BE2C (cell line): ENCODE measurements around the gene VPS11.

Experiments
- DNase-seq: peaks from one replicate; pipeline ENCODE4 v3.0.0-alpha.2; 2020
- H3K27me3 ChIP-seq: fragments of 250-450 bp; sonication (Bioruptor Pico); 2 replicates; pipeline ENCODE4 v1.5.1; 2020; ENCODE audit warnings: mild to moderate bottlenecking
- H3K36me3 ChIP-seq: fragments of 250-450 bp; sonication (Bioruptor Pico); 2 replicates; pipeline ENCODE4 v1.5.1; 2020; ENCODE audit warnings: mild to moderate bottlenecking
- H3K4me1 ChIP-seq: fragments of 250-450 bp; sonication (Bioruptor Pico); 2 replicates; pipeline ENCODE4 v1.5.1; 2020
- H3K4me3 ChIP-seq: 2 replicates; pipeline ENCODE4 v1.5.1; 2011; ENCODE audit warnings: low read depth, low read length
- H3K9me3 ChIP-seq: fragments of 250-450 bp; sonication (Bioruptor Pico); 2 replicates; pipeline ENCODE4 v1.5.1; 2020
- CTCF ChIP-seq: IDR thresholded peaks from 2 replicates; pipeline ENCODE4 v1.5.1; 2012; ENCODE audit warnings: mild to moderate bottlenecking, low read depth, low read length

The VPS11 gene

GRCh38 chr11:119092880-119093842 is 25.5 kb downstream of the VPS11 start:
- no peak for TF ChIP-seq CTCF
- H3K36me3 ChIP-seq: peaks cover 47% of the 10 kb centered on the region
- H3K4me3 ChIP-seq: peak overlapping the region; percentile 80
- H3K9me3 ChIP-seq: no peaks in the 10 kb centered on the region
- DNase-seq: no peak
- peaks cover 11% of the 10 kb centered on the region; the same call in 1 of the 2 replicates for H3K4me1 ChIP-seq
- no peaks in the 10 kb centered on the region for H3K27me3 ChIP-seq

DNA sequence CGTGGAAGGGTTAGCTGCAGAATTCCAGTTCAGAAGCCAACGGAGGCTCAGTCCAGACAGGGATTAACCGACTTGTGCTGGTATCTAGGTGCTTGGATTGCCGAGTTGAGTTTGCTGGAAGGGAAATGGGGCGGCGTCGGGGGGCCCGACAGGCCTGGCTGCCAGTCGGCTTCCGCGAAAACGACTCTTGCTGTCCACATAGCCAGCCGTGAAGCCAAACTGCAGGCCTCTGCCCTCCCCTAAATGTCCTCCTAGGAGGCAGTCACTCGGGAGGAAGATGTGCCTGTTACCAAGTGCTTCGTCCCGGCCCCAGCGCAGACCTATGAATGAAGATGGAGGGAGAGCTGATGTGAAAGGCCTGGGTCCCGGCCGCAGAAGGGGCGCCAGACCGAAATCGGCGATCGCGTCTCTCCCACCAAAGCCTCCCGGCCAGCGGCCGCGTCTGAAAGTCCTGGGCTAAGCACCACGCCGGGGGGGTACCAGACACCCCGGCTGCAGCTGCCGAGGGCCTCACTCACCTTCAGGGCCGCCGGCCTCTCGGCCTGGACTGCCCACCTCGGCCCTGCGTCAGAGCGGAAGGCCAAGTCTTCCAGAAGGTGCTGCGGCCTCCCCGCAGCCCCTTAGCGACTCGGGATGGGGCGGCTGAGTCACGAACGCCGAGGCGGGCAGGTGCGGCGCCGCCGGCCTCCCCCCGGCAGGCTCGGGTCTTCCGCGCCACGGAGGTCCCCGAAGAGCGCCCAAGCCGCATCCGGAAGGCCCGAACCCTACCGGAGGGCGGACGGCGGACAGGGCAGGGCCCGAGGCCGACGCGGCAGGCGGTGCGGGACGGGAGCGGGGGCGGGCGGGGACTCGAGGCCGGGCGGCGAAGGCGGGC is 26.6 kb downstream of the VPS11 start:
- peak; percentile 26 for DNase-seq
- TF ChIP-seq CTCF: no peak
- Histone ChIP-seq H3K36me3 (peaks cover 49% of the 10 kb centered on the region), H3K4me3 (peak overlapping the region; percentile 80), H3K27me3 (no peaks in the 10 kb centered on the region), H3K4me1 (peaks cover 11% of the 10 kb centered on the region; the same call in 1 of the 2 replicates), H3K9me3 (no peaks in the 10 kb centered on the region)

DNA sequence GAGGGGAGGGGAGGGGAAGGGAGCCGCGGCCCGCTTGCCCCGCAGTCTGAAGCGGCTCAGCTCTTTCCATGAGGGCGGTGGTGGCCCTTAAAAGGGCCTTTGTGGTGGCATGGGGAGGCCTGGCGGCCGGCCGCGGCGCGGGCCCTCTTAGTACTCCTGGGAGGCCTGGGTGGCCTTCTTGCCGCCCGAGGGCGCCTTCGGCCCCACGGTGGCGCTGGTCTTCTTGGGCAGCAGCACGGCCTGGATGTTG is 27.1 kb downstream of the VPS11 start:
- H3K27me3 ChIP-seq: no peaks in the 10 kb centered on the region
- H3K4me1 ChIP-seq: peaks cover 7% of the 10 kb centered on the region; the same call in 1 of the 2 replicates
- no peaks in the 10 kb centered on the region for H3K9me3 ChIP-seq
- H3K36me3 ChIP-seq: peaks cover 49% of the 10 kb centered on the region
- DNase-seq: peak; percentile 87
- H3K4me3 ChIP-seq: peak overlapping the region; percentile 80
- TF ChIP-seq CTCF: peak; percentile 68

DNA sequence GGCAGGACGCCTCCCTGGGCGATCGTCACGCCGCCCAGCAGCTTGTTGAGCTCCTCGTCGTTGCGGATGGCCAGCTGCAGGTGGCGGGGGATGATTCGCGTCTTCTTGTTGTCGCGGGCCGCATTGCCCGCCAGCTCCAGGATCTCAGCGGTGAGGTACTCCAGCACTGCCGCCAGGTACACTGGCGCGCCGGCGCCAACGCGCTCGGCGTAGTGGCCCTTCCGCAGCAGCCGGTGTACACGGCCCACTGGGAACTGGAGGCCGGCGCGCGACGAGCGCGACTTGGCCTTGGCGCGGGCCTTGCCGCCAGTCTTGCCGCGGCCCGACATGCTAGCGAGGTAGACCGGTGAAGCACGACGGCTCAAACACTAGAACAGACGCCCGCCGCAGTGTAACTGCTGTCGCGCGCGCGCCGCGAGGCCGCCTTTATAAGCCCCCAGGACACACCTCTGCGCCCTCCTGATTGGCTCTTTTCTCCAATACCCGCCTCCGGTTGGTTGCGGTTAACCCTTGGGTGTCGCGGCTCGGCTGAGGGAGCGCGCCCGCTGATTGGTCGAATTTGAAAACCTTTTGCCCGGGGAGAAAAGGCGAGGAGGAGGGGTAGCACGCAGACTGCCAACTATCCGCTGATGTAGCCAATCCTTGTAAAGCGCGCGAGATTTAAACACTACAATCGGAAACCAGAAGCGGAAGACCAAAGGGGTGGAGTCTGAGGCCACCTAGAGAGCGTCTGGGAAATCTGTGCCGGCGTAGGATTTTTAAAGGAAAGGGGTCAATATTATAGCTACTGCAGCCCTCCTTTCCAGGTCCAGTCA is 27.7 kb downstream of the VPS11 start:
- peaks cover 7% of the 10 kb centered on the region; the same call in 1 of the 2 replicates for H3K4me1 ChIP-seq

DNA sequence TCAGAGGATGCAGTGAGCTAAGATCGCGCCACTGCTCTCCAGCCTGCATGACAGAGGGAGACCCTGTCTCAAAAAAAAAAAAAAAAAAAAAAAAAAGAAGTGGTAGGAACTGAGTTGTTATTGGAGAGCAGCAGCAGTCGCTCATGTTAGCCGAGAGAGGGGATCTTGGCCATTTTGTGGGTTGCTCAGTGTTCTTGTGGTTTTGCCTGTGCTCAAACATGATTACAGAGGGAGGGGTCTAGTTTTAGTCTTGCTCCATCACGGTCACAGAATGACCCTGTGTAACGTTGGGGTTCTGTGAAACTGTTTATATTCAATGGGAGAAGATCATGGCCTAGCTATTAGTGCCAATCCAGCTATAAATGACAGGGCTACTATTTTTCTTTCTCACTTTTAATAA is 32.1 kb downstream of the VPS11 start:
- H3K36me3 ChIP-seq: peaks cover 18% of the 10 kb centered on the region
- no peaks in the 10 kb centered on the region for H3K27me3 ChIP-seq
- TF ChIP-seq CTCF: no peak
- no peak for DNase-seq
- no peaks in the 10 kb centered on the region for H3K9me3 ChIP-seq
- H3K4me3 ChIP-seq: peak overlapping the region; percentile 97; the same call in 1 of the 2 replicates
- peaks cover 4% of the 10 kb centered on the region; the same call in 1 of the 2 replicates for H3K4me1 ChIP-seq

More for the DNA sequence above, 27.7 kb downstream of the VPS11 start:
- Histone ChIP-seq H3K4me3 (peak overlapping the region; percentile 80), H3K9me3 (no peaks in the 10 kb centered on the region), H3K36me3 (peaks cover 49% of the 10 kb centered on the region), H3K27me3 (no peaks in the 10 kb centered on the region)
- peak; percentile 22; the same call in 1 of the 2 replicates for TF ChIP-seq CTCF
- DNase-seq: peak; percentile 99
